Posterior cingulate gyrus (tissue), 11 donors: ENCODE data around the gene TPGS1.
"Not testable (repeated sequence)": the region's sequence is repeated elsewhere in the genome, so short reads cannot be mapped to it uniquely, and the experiment has no call there.

Experiments
- DNase-seq, 10 donors: peaks; one replicate each; pipeline versions ENCODE4 v3.0.0 to v3.0.0-alpha.2; 2020 to 2021; ENCODE audit warnings: mixed read lengths in 3 of 10
- intact Hi-C: fragments of 100-400 bp; cut with DNase I; formaldehyde crosslinking; loops from one replicate; pipeline ENCODE4 v1.15.1; 2023

TPGS1 gene

DNA sequence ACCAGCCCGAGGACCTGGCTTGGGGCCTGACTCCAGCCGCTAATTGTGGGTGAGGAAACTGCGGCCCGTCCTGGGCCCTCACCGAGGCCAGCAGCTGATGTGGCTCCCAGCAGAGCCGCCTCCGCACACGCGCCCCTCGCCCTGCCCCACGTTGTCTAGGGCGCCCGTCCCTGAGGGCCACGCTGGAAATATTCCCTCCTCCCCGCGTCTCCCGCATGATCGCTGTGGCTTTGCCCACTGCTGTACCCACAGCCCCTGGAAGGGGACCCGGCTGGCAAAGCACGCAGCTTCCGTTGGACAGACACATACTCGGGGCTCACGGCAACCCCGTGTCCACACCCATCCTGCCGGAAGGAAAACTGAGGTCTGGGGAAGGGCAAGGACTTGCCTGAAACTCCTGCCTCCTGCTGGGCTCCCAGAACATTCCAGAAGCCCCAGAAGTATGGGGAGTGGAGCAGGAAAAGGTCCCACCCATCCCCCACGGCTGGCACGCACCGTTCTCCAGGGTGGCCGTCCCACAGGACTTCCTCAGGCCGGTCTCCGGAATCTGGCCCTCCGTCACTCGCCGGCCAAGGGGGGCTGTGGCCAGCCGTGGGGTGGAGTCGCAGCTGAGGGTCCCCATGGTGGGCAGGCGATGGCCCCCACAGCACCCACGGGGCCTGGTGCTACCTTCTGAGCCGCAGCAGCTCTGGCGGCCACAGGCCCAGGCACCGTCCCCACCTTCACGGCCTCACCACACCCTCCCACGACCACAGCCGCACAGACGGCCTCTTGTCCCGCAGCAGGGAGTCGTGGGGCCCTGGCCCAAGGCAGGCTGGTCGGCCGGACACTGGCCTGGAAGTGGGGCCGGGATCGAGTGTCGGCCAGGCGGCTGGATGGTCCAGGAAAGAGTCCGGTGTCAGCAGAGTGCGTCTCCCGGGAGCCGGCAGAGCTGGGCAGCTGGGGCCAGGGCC is 32.9 kb upstream of the TPGS1 start:
- intact Hi-C loops: no loop called here
- DNase-seq: peak in 2 of 10 donors; percentile 58 to 74

DNA sequence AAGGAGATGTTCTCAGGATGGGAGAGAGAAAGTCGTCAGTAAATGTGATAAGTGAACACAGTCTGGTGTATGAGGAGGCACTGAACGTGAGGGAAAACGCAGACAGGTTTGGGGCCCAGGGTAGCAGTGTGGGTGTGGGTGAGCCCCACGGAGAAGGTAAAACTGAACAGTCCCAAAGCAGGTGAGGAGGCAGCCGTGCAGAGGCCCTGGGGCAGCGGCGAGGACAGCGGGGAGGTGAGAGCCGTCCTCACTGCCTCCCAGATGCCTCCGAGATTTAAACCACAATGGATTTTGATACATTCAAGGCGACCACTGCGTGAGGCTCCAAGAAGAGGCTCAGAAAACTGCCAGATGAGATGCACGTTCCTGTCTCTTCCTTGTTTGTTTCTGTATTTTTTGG is 31.9 kb upstream of the TPGS1 start:
- intact Hi-C loops: no loop called here
- DNase-seq: peak in 1 of 10 donors; percentile 58

DNA sequence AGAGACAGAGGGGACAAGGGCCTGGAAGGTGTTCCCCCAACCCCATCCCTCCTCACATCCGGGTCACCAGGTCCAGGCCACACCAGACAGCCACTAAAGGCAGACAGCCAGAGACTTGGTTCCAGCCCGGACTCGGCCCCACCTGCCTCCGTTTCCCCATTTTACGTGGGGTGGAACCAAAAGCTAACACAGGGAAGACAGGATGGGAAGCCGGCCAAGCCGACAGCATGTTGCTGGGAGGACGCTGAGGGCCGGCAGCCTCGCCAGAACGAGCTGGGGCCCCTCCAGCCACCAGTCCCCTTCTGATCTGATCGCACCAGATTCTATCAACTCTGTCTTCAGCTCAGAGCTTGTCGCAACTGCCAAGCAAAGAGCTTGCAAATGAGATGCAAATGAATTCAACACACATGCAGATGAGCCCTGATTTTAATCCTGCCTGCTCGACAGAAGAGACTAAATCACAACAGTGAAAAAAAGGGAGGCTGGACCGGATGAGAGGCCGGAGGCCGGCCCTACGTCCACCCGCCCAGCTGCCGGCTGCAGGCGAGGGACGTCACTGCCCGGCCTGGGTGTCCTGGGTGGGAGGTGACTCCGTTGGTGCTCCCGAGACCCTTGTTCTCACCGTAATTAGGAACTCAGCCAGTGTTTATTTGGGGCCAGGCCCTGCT is 28.9 kb upstream of the TPGS1 start:
- intact Hi-C loops: no loop called here
- peak in 2 of 10 donors; percentile 71 to 83 for DNase-seq

DNA sequence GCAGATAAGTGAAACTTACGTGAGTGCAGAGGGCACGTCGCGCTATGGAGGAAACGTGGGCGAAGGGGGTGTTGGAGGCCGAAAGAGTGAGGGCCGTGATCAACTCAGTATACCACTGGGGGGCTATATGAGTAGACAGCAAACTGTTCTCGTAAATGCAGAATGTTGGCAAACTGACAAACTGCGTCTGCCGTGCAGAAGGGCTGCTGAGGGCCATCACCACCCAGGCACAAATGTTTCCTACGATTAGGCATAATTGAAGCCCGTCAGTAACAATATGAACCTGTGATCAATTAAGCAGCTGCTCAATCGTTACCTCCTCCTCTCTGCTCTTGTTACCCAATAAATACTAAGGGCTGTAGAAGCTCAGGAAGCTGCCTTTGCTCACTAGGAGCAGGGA is 28.3 kb upstream of the TPGS1 start:
- intact Hi-C loops: no loop called here
- peak in 2 of 10 donors; percentile 47 to 53 for DNase-seq

DNA sequence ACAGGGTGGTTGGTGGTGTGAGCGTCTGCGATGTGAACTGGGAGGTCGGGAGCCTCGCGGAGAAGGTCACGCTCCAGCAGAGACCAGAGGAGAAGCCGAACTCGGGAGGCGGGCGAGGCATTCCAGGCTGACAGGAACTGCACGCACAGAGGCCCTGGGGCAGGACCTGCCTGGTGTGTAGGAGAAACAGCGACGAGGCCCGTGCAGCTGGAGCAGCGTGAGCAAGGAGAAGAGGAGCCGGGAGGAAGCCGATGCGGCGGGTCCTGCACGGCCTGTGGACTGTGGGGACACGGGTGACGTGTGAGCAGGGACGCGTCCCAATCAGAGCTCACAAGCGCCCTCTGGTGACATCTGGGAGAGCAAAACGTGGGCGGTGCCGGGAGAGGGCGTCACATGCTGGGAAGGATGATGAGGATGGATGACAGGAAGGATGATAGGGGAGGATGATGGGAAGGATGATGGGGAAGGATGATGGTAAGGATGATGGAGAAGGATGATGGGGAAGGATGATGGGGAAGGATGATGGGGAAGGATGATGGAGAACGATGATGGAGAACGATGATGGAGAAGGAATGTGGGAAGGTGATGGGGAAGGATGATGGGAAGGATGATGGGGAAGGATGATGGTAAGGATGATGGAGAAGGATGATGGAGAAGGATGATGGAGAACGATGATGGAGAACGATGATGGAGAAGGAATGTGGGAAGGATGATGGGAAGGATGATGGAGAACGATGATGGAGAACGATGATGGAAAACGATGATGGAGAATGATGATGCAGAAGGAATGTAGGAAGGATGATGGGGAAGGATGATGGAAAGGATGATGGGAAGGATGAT is 27.1 kb upstream of the TPGS1 start:
- DNase-seq: peak in 8 of 10 donors; percentile 69 to 95 (median 80)

DNA sequence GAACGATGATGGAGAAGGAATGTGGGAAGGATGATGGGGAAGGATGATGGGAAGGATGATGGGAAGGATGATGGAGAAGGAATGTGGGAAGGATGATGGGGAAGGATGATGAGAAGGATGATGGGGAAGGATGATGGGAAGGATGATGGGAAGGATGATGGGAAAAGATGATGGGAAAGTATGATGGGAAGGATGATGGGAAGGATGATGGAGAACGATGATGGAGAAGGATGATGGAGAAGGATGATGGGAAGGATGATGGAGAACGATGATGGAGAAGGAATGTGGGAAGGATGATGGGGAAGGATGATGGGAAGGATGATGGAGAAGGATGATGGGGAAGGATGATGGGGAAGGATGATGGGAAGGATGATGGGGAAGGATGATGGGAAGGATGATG is 26.2 kb upstream of the TPGS1 start:
- DNase-seq: not testable (repeated sequence)
- intact Hi-C loops: loop anchor here (10.0 kb wide), 1 partner anchor 136 kb away; the partner anchor contains the start of gene MIER2

More for the DNA sequence above, 27.1 kb upstream of the TPGS1 start:
- intact Hi-C loops: loop anchor here (10.0 kb wide), 1 partner anchor 135 kb away; the partner anchor contains the start of gene MIER2

DNA sequence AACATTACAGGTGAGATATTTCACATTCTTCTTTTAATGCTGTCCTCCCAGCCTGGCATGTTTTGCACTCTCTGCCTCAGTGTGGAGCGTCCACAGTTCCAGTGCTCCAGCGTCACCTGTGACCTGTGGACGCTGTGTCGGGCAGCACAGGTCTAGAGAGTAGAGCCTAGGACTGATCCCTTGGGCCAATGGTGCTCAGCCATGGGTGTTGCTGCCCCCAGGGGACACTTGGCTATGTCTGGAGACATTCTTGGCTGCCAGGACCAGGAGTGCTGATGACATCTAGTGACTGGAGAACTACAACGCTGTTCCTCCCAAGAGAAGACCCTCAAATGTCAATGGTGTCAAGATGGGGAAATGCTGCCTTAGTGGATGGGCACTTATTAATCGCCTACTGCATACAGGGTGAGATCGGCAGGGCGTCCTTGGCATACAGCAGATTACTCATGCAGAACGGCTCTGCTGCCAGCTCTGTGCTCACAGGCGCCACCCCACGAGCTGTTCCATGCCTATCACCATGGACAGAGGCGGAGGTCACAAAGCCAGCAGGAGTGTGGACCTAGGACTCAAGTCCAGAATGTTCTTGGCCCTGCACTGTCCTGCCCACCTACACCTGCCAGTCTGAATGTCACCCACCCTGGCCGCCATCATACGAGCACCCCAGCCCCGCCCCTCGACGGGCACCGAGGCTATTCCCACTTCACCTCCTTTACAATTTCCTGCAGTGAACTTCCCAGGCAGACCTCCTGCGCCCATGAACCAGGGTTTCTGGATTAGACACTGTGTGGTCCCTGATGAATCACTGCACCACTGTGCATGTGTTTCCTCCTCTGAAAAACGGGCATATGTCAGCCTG is 24.9 kb upstream of the TPGS1 start:
- intact Hi-C loops: loop anchor here (10.0 kb wide), 1 partner anchor 138 kb away; the partner anchor contains the start of gene MIER2
- peak in 2 of 10 donors; percentile 55 to 59 for DNase-seq

DNA sequence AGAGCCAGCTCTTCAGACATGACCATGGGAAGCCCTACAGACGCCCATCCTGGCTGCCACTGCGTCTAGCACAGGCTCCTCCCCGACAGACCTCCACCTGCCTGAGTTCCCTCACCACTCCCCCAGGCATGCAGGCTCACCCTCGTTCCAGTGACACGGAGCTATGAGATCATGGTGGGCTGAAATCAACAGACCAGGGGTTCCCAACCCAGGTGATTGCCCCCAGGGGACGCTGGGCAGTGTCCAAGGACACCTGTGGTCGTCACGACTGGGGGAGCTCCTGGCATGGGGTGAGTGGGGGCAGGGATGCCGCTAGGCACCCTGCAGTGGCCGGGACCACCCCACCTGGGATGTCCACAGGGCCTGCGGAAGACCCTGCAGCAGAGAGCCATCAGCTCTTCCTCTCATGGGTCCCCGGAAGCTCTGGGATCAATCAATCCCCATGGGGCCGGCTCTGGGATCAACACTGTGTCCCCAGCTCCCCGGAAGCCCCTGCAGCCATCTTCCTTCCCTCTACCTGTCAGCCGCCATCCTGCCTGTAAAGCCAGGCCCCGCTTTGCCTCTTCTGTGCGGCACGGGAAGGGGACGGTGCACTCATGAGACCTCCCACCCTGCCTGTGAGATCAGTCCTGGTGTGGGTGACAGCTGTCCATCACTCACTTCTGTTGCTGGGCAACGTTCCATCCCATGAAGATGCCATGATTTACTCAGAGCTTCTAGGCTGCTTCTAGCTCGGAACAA is 23.8 kb upstream of the TPGS1 start:
- DNase-seq: peak in 2 of 10 donors; percentile 45 to 59
- intact Hi-C loops: loop anchor here (10.0 kb wide), 1 partner anchor 139 kb away; the partner anchor contains the start of gene MIER2

DNA sequence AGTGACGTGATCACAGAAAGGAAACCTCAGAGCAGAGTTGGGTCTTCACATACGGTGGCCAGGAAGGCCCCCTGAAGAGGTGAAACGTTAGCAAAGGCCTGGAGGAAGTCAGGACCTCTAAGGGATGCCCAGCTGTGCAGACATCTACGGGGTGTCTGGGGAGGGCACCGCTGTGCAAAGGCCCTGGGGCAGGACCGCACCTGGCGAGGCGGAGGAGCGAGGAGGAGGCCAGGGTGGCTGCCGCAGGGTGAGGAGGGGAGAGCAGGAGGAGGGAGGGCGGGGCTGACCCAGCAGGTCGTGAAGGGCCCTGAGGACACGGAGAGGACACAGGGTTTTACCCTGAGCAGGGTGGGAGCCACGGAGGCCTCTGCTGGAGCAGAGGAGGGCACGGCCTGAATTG is 22.8 kb upstream of the TPGS1 start:
- intact Hi-C loops: loop anchor here (10.0 kb wide), 1 partner anchor 140 kb away; the partner anchor contains the start of gene MIER2
- DNase-seq: peak in 2 of 10 donors; percentile 63 to 77

DNA sequence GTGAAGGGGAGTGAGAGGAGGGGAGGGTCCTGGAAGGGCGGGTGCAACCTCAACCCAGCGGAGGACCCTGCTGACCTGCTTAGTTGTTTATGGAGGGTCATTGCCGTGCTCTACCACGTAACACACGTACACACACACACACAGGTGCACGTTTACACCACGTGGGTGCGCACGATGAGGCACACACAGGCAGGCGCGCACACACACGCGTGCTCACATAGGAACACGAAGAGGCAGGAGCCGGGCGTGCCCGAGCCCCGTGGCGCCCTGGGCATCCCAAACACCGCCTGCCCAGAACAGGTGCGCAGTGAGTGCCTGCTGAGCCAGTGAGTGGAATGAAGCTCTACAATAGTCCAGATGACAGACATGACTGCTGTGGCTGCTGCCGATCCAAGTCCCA is 22.2 kb upstream of the TPGS1 start:
- peak in 2 of 10 donors; percentile 59 to 66 for DNase-seq
- intact Hi-C loops: loop anchor here (10.0 kb wide), 1 partner anchor 140 kb away; the partner anchor contains the start of gene MIER2

DNA sequence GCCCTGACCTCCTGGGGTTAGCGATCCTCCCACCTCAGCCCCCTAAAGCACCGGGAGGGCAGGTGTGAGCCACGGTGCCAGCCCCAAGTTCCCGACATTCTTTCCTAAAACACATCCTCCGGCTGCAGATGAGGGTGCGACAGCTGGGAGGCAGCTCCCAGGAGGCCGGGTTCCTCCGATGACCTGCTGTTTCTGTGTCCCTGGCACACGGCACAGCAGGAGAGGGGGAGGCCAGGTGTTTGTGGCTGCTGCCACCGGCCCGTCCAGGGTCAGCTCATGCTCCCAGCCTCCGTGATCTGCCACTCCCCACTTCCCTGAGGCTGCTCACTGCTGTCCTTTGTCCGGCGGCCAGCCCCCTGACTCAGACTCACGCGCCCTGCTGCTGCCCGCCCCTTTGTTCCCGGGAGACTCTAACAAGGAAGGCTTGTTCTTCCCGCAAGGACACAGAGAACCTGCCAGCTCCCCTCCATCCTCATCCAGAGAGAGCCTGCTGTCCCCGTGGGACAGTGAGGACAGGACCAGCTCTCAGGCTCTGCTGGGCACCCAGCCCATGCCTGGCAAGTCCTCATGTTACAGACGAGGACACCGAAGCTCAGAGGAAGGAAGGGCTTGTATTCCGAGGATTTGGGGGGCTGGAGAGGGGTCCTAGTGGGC is 21.6 kb upstream of the TPGS1 start:
- DNase-seq: peak; percentile 53 to 98 (median 89)
- intact Hi-C loops: loop anchor here (10.0 kb wide), 1 partner anchor 141 kb away; the partner anchor contains the start of gene MIER2

DNA sequence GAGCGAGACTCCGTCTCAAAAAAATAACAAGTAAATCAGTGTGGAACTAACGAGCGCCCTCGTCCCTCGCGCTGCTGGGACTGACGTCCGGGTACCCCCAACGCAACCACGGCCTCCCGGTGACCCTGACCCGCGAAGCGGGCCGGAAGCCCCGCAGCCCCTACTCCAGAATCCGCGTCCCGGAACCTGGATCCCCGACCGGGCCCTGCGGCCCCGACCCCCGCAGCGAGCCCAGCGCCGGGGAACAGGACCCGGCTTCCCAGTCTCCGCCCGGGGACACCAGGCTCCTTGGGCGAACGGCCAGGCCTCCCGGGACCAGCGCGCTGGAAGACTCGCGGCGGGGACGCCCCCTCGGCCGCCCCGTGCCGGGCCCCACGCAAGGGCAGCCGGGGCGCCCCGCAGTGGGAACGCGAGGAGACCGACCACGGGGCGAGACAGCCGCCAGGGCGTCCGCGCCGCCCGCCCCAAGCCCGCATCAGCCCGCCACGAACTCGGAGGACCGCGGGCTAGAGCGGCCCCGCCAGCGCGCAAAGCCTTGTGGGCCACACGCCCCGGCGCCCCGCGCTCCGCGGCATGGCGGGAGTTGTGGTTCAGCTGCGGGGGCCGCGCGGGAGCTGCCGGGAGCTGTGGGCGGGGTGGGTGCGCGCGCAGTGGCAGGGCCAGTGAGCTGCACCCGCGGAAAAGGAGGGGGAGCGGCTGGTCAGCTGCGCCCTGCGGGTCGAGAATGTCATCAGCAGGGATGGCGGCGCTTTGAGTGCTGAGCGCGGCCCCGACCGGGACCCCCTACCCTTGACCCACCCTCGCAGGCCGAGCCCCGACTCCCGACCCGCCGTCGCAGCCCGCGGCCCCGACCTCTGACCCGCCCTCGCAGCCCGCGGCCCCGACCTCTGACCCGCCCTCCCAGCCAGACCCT is 18.5 kb upstream of the TPGS1 start:
- DNase-seq: peak; percentile 93 to 99 (median 94)
- intact Hi-C loops: loop anchor here (1.0 to 10.0 kb wide), 2 partner anchors 19 to 144 kb away; partner anchors contain the start of genes MIER2 and TPGS1

DNA sequence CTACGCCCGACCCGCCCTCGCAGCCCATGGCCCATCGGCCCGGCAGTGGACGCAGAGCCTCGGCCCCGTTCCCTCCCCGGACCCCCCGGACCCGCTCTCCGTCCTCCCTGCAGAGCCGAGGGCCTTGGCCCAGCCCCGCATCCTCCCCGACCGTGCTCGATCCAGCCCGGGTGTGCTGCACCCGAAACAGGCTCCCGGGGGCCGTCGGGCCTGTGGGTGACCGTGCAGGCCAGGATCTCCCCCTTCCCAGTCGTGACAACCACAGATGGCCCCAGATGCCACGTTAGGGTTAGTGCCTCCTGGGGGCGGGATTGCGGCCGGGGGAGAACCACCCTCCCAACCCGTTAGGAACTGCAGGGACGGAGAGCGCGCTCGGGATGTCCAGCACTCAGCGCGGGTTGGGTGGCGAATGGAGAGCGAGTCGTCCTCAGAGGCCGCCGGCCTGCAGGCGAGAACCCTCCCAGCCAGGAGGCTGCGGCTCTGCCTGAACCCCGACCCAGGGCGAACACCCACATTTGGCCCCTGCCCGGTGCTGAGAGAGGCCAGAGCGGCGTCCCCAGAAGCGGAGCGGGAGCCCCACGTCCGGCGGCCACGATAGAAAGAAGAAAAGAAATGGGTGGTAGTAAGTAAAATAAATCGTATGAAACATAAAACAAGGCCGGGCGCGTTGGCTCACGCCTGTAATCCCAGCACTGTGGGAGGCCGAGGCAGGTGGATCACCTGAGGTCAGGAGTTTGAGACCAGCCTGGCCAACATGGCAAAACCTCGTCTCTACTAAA is 17.7 kb upstream of the TPGS1 start:
- intact Hi-C loops: loop anchor here (1.0 to 10.0 kb wide), 2 partner anchors 18 to 145 kb away; partner anchors contain the start of genes MIER2 and TPGS1
- DNase-seq: peak in 4 of 10 donors; percentile 34 to 90 (median 82)

DNA sequence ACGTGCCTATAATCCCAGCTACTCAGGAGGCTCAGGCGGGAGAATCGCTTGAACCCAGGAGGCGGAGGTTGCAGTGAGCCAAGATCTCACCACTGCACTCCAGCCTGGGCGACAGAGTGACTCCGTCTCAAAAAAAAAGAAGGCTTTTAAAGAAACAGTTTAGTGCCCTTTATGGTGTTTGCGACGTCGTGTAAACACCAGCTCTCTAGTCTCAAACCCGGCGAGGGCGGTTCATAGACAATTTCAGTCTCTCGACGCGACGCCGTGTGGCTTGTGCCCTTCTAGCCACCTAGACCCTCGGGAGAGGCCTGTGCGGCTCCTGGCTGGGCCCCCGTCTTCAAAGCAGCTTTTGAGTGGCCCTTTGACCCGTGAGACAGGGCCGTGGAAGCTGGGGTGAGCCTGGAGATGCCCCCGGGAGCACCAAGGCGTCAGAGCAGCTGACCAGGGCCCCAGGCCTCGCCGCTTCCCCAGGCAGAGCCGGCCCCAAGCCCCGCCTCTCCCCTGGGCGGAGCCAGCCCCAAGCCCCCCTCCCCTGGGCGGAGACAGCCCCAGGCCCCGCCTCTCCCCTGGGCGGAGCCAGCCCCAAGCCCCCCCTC is 16.1 kb upstream of the TPGS1 start:
- peak in 1 of 10 donors; percentile 44 for DNase-seq
- intact Hi-C loops: no loop called here

DNA sequence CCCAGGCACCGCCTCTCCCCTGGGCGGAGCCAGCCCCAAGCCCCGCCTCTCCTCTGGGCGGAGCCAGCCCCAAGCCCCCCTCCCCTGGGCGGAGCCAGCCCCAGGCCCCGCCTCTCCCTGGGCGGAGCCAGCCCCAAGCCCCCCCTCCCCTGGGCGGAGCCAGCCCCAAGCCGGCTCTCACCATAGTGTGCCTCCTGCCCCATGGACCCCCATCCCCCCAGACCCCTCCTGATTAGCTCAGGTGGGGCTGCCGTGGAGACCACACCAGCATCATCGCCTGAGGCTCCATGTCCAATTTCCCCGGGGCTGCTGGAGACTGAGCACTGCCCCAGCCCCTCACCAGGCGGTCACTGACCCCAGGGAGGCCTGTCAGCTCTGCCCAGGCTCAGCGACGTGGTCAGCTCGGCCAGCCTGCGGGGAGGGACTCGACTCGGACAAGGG is 15.2 kb upstream of the TPGS1 start:
- intact Hi-C loops: no loop called here
- peak in 1 of 10 donors; percentile 64 for DNase-seq
